HepG2 (cell line): ENCODE data around the gene HTRA2. TPM values are rescaled to one million over a fixed set of nuclear protein-coding genes. Genes with fewer than 3 reads are reported as not detected.

ENCODE experiments used
- ATAC-seq: fragments of 200-7000 bp; cut with Tn5 transposase; 3 replicates; pipeline ENCODE4 v1.9.1; 2020; ENCODE audit warnings: mild to moderate bottlenecking, moderate library complexity
- BruUV-seq: library from RNA; stranded (reverse); fragments of 400-500 nt; replicated peaks from 2 replicates; lab custom pipeline; 2021; lab: Mats Ljungman, UMichigan
- CTCF ChIA-PET: fragments of 300-600 bp; formaldehyde crosslinking; extraction: SDS; loops from one replicate; lab custom pipeline; 2021; ENCODE audit warnings: low total read pairs, inconsistent platforms, low intra/inter-chr PET ratio; lab: Yijun Ruan, JAX
- POLR2A ChIA-PET: fragments of 350-600 bp; sonication (Branson Sonifier 250); formaldehyde crosslinking; loops from one replicate; lab custom pipeline; 2020; ENCODE audit warnings: antibody characterized with exemption, inconsistent platforms; lab: Yijun Ruan, JAX
- DNase-seq: peaks from one replicate; pipeline ENCODE4 v3.0.0-alpha.2; 2015; ENCODE audit warnings: low spot score
- FAIRE-seq: peaks from 3 replicates; lab custom pipeline; 2011; peaks lifted over from hg19 to GRCh38; lab: Jason Lieb, UNC
- H2AFZ ChIP-seq: one replicate; pipeline ENCODE4 v1.6.1; 2011; ENCODE audit warnings: low read length, inconsistent platforms
- H3K27ac ChIP-seq: fragments of 300-600 bp; 3 replicates; pipeline ENCODE4 v1.8.0; 2011; ENCODE audit warnings: mixed run types, mild to moderate bottlenecking, mixed read lengths, low read length, inconsistent platforms; ENCODE audit not compliant: insufficient read depth; ENCODE audit errors: extremely low read length
- H3K27me3 ChIP-seq, 2 experiments: fragments of 200-600 bp in 1 of 2; 2 replicates in 1 of 2; 3 replicates in 1 of 2; pipeline versions ENCODE4 v1.6.0 to v1.8.0; 2011; ENCODE audit warnings: low read length in 2 of 2, mild to moderate bottlenecking in 2 of 2, moderate library complexity in 2 of 2, inconsistent platforms in 1 of 2; ENCODE audit not compliant: insufficient read depth in 2 of 2, control insufficient read depth in 1 of 2
- H3K36me3 ChIP-seq, 2 experiments: fragments of 200-600 bp in 1 of 2; replicated peaks in 1 of 2; 2 replicates in 1 of 2; 3 replicates in 1 of 2; pipeline versions ENCODE4 v1.5.1 to v1.8.0; 2011; ENCODE audit warnings: low read length in 2 of 2, inconsistent platforms in 1 of 2; ENCODE audit not compliant: insufficient read depth in 2 of 2, control insufficient read depth in 1 of 2
- H3K4me1 ChIP-seq: 2 replicates; pipeline ENCODE4 v1.5.1; 2012; ENCODE audit warnings: low read length, inconsistent platforms; ENCODE audit not compliant: insufficient read depth
- H3K4me2 ChIP-seq: 2 replicates; pipeline ENCODE4 v1.6.0; 2011; ENCODE audit warnings: low read depth, low read length, inconsistent platforms
- H3K4me3 ChIP-seq, 3 experiments: fragments of 200-600 bp in 1 of 3; sonication (generic), shearing (Covaris generic) in 1 of 3; replicated peaks in 1 of 3; 2 replicates each; pipeline ENCODE4 v1.5.1; 2011 to 2016; ENCODE audit warnings: low read length in 3 of 3, inconsistent platforms in 2 of 3, low read depth in 2 of 3, mild to moderate bottlenecking in 2 of 3, control low read depth in 1 of 3, mixed read lengths in 1 of 3; ENCODE audit not compliant: insufficient read depth in 1 of 3
- H3K79me2 ChIP-seq: one replicate; pipeline ENCODE4 v1.6.1; 2011; ENCODE audit warnings: low read length, inconsistent platforms; ENCODE audit not compliant: insufficient read depth
- H3K9ac ChIP-seq: 2 replicates; pipeline ENCODE4 v1.6.0; 2011; ENCODE audit warnings: mild to moderate bottlenecking, low read depth, low read length, inconsistent platforms; ENCODE audit not compliant: insufficient read depth
- H3K9me3 ChIP-seq: 2 replicates; pipeline ENCODE4 v1.5.1; 2012; ENCODE audit warnings: mild to moderate bottlenecking, low read length
- H4K20me1 ChIP-seq: 2 replicates; pipeline ENCODE4 v1.6.0; 2011; ENCODE audit warnings: inconsistent platforms, mild to moderate bottlenecking, low read length, moderate library complexity; ENCODE audit not compliant: insufficient read depth
- CENPBD1 ChIP-seq: sonication (generic); formaldehyde crosslinking; IDR thresholded peaks from 2 replicates; pipeline ENCODE4 v1.8.0; 2022; ENCODE audit warnings: missing genetic modification reagents, low read depth, mild to moderate bottlenecking, borderline replicate concordance
- CSRNP1 ChIP-seq: sonication (generic); formaldehyde crosslinking; IDR thresholded peaks from 2 replicates; pipeline ENCODE4 v1.8.1; 2023; ENCODE audit warnings: mild to moderate bottlenecking, missing genetic modification reagents
- HMG20A ChIP-seq: IDR thresholded peaks from 2 replicates; pipeline ENCODE4 v1.6.1; 2016; ENCODE audit warnings: borderline replicate concordance
- IRX3 ChIP-seq: sonication (generic); formaldehyde crosslinking; IDR thresholded peaks from 2 replicates; pipeline ENCODE4 v1.8.1; 2023; ENCODE audit warnings: mild to moderate bottlenecking, low read depth, missing genetic modification reagents, borderline replicate concordance
- MTERF4 ChIP-seq: sonication (generic); formaldehyde crosslinking; IDR thresholded peaks from 2 replicates; pipeline ENCODE4 v1.8.0; 2023; ENCODE audit warnings: mild to moderate bottlenecking, missing genetic modification reagents
- PAF1 ChIP-seq: IDR thresholded peaks from 2 replicates; pipeline ENCODE4 v1.6.1; 2016; ENCODE audit warnings: missing genetic modification reagents, missing compliant biosample characterization
- PHF8 ChIP-seq: sonication (generic); formaldehyde crosslinking; IDR thresholded peaks from 2 replicates; pipeline ENCODE4 v1.5.0; 2020; ENCODE audit warnings: missing genetic modification reagents
- POLR2AphosphoS5 ChIP-seq: IDR thresholded peaks from 2 replicates; pipeline ENCODE4 v1.6.1; 2012; ENCODE audit warnings: low read depth, low read length
- POLR2G ChIP-seq: fragments of 200-400 bp; formaldehyde crosslinking; IDR thresholded peaks from 2 replicates; pipeline ENCODE4 v1.6.1; 2018; ENCODE audit warnings: mild to moderate bottlenecking, low read depth, low read length, moderate library complexity
- RBFOX2 ChIP-seq: fragments of 200-400 bp; formaldehyde crosslinking; IDR thresholded peaks from 2 replicates; pipeline ENCODE4 v1.6.1; 2017; ENCODE audit warnings: low read depth, mild to moderate bottlenecking, low read length
- RBM22 ChIP-seq: fragments of 200-400 bp; formaldehyde crosslinking; optimal IDR thresholded peaks from 2 replicates; pipeline ENCODE3; 2017; ENCODE audit warnings: mild to moderate bottlenecking, low read length, moderate library complexity
- SALL1 ChIP-seq: sonication (generic); formaldehyde crosslinking; IDR thresholded peaks from 2 replicates; pipeline ENCODE4 v1.8.0; 2022; ENCODE audit warnings: mild to moderate bottlenecking, missing genetic modification reagents
- ZNF276 ChIP-seq: sonication (generic); formaldehyde crosslinking; IDR thresholded peaks from 2 replicates; pipeline ENCODE4 v1.4.0; 2020; ENCODE audit warnings: mild to moderate bottlenecking, low read depth, missing genetic modification reagents
- ZNF616 ChIP-seq: sonication (generic); formaldehyde crosslinking; IDR thresholded peaks from 2 replicates; pipeline ENCODE4 v1.5.0; 2020; ENCODE audit warnings: low read depth, mild to moderate bottlenecking, missing genetic modification reagents
- ZNF761 ChIP-seq: sonication (generic); formaldehyde crosslinking; conservative IDR thresholded peaks from 2 replicates; pipeline ENCODE4 v1.4.0; 2020; ENCODE audit warnings: mild to moderate bottlenecking, missing genetic modification reagents
- ZNF775 ChIP-seq: sonication (generic); formaldehyde crosslinking; IDR thresholded peaks from 2 replicates; pipeline ENCODE4 v1.4.0; 2020; ENCODE audit warnings: missing genetic modification reagents, mild to moderate bottlenecking, moderate library complexity, borderline replicate concordance
- WGBS: methylation state at CpG from one replicate; pipeline ENCODE4 v1.1.6; 2017; ENCODE audit warnings: low lambda C conversion rate; 5-methylcytosine and 5-hydroxymethylcytosine counted together
- in situ Hi-C: cut with HindIII; loops from 2 replicates; pipeline ENCODE4 v1.10.0; 2017; ENCODE audit warnings: low pct_unique_long_range_greater_than_20kb; ENCODE audit not compliant: extremely low pct_ligation_motif_present
- intact Hi-C: fragments of 100-400 bp; cut with micrococcal nuclease; formaldehyde crosslinking; loops from one replicate; pipeline ENCODE4 v1.10.0; 2022; ENCODE audit not compliant: unreplicated experiment
- polyA plus RNA-seq, 8 experiments: library from polyadenylated mRNA; depleted of rRNA in 3 of 8; stranded (reverse) in 7 of 8; unstranded in 1 of 8; fragments of >200 nt; fragmentation: Illumina TruSeq in 4 of 8; extraction: Trizol in 4 of 8; gene quantifications; 2 replicates each; pipeline versions ENCODE4 v1.2.1 to v1.2.3, GENCODE V29; 2011 to 2016; ENCODE audit warnings: low read depth in 4 of 8, missing spikeins in 1 of 8, mixed read lengths in 1 of 8; ENCODE audit not compliant: insufficient read depth in 1 of 8
- total RNA-seq, 5 experiments: library from RNA; depleted of rRNA; stranded (reverse); fragments of >200 nt; fragmentation: Illumina TruSeq; extraction: Trizol; gene quantifications; 2 replicates each; pipeline ENCODE4 v1.2.3, GENCODE V29; 2016; ENCODE audit warnings: low read depth in 1 of 5
- TF ChIP-seq, protein P1 (sequence below): sonication (generic); formaldehyde crosslinking; IDR thresholded peaks from 2 replicates; pipeline ENCODE4 v1.5.0; 2020; ENCODE audit warnings: missing genetic modification reagents

Gene HTRA2
- total and polyA plus RNA-seq, 2 of the 13 experiments (the other 11 are each of a cell fraction or from before 2014, with no cell fraction given), result 47.7 to 50.3 TPM

- intact Hi-C loops (loop anchor here (2.0 kb wide), 1 partner anchor 81 kb away; no protein-coding TSS in a partner anchor), in situ Hi-C loops (no loop called here)
- no peaks in the 10 kb centered on the region; a peak in 1 of 5 replicates for H3K27me3 ChIP-seq
- peak overlapping the region; percentile 92 for H3K4me2 ChIP-seq
- ChIA-PET POLR2A (interaction anchor here (0.8 to 16.5 kb wide), 14 partner anchors 9 to 76 kb away, joined by 3 to 795 read pairs (median 11); partner anchors contain the start of genes AUP1, CCDC142, DQX1 and HTRA2), CTCF (interaction anchor here (1.9 kb wide), 1 partner anchor 82 kb away, joined by 6 read pairs; no protein-coding TSS in a partner anchor)
- DNase-seq (no peak), FAIRE-seq (no peak), ATAC-seq (no peak)
- H3K36me3 ChIP-seq, result no peaks in the 10 kb centered on the region; a peak in 3 of 5 replicates
- H2AFZ ChIP-seq, result no peak overlapping the region
- H3K9ac ChIP-seq, result peak overlapping the region; percentile 27; the same call in 1 of the 2 replicates
- no peaks in the 10 kb centered on the region for H4K20me1 ChIP-seq
- peaks cover 51% of the 10 kb centered on the region for H3K79me2 ChIP-seq
- H3K27ac ChIP-seq, result peak overlapping the region; percentile 9
- no TSS peak for BruUV-seq
- 82% methylated on average over 14 of the region's 14 CpGs for WGBS
- H3K4me1 ChIP-seq, result peaks cover 69% of the 10 kb centered on the region
- H3K9me3 ChIP-seq, result no peaks in the 10 kb centered on the region
- H3K4me3 ChIP-seq, result peak overlapping the region; percentile 5 to 26 (median 14); a peak in 2 of 6 replicates
- TF ChIP-seq CENPBD1 (CRISPR knock-in tag) (no peak), SALL1 (CRISPR knock-in tag) (peak; percentile 2; the same call in 1 of the 2 replicates), PAF1 (CRISPR knock-in tag) (peak; percentile 28; the same call in 1 of the 2 replicates), MTERF4 (CRISPR knock-in tag) (no peak), RBM22 (peak; percentile 94), ZNF775 (CRISPR knock-in tag) (no peak), POLR2AphosphoS5 (peak; percentile 29; the same call in 1 of the 2 replicates), IRX3 (CRISPR knock-in tag) (no peak), PHF8 (CRISPR knock-in tag) (peak; percentile 30; the same call in 1 of the 2 replicates), ZNF761 (CRISPR knock-in tag) (no peak), POLR2G (peak; percentile 67; the same call in 1 of the 2 replicates), CSRNP1 (CRISPR knock-in tag) (no peak), ZNF276 (CRISPR knock-in tag) (no peak), RBFOX2 (peak; percentile 57; the same call in 1 of the 2 replicates), HMG20A (CRISPR knock-in tag) (no peak), ZNF616 (CRISPR knock-in tag) (no peak)
- TF ChIP-seq, protein P1, sequence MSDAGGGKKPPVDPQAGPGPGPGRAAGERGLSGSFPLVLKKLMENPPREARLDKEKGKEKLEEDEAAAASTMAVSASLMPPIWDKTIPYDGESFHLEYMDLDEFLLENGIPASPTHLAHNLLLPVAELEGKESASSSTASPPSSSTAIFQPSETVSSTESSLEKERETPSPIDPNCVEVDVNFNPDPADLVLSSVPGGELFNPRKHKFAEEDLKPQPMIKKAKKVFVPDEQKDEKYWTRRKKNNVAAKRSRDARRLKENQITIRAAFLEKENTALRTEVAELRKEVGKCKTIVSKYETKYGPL (CRISPR knock-in tag), result no peak
These were observed 24.1 kb upstream of the HTRA2 start for GRCh38 chr2:74505448-74506246.
